Activated CD4-positive, alpha-beta T cell treated with anti-CD3 and anti-CD28 coated beads, Interleukin-2, Interleukin-6, amounts not matched to agents 100 ng/mL and 50 ng/mL, durations not matched to agents 16 hours and 8 hours (primary cell): ENCODE data around the gene GABRR2.
A peak's percentile ranks its signal among the peaks of the same experiment; 100 is the strongest.
"Not testable (repeated sequence)": the region's sequence is repeated elsewhere in the genome, so short reads cannot be mapped to it uniquely, and the experiment has no call there.

ENCODE experiments used
- DNase-seq: peaks from one replicate; pipeline ENCODE4 v3.0.0-alpha.2; 2020

The GABRR2 gene

GRCh38 chr6:89255417-89255816 lies 59.7 kb downstream of the GABRR2 start:
- DNase-seq: no peak

- DNase-seq: no peak
Observed at GRCh38 chr6:89254569-89254968, 60.5 kb downstream of the GABRR2 start.

- DNase-seq: no peak
Observed at GRCh38 chr6:89252907-89253306, 62.2 kb downstream of the GABRR2 start.

GRCh38 chr6:89251976-89252375 lies 63.1 kb downstream of the GABRR2 start:
- no peak for DNase-seq

GRCh38 chr6:89251170-89251569 lies 63.9 kb downstream of the GABRR2 start:
- DNase-seq: no peak

- DNase-seq: no peak
Observed at GRCh38 chr6:89250239-89250638, 64.9 kb downstream of the GABRR2 start.

GRCh38 chr6:89244241-89244985 lies 70.7 kb downstream of the GABRR2 start:
- no peak for DNase-seq

- DNase-seq: no peak
Observed at GRCh38 chr6:89243331-89243629, 71.8 kb downstream of the GABRR2 start.

- DNase-seq: peak; percentile 23
Observed at GRCh38 chr6:89242574-89243330, 72.3 kb downstream of the GABRR2 start.

- peak; percentile 33 for DNase-seq
Observed at GRCh38 chr6:89239338-89239737, 75.8 kb downstream of the GABRR2 start.

- DNase-seq: no peak
Observed at GRCh38 chr6:89237158-89237557, 77.9 kb downstream of the GABRR2 start.

GRCh38 chr6:89233605-89234004 lies 81.5 kb downstream of the GABRR2 start:
- DNase-seq: not testable (repeated sequence)

- no peak for DNase-seq
Observed at GRCh38 chr6:89222712-89223039, 92.4 kb downstream of the GABRR2 start.

GRCh38 chr6:89221971-89222711 lies 93.0 kb downstream of the GABRR2 start:
- DNase-seq: no peak

GRCh38 chr6:89221129-89221528 lies 94.0 kb downstream of the GABRR2 start:
- no peak for DNase-seq

GRCh38 chr6:89217299-89217910 lies 97.7 kb downstream of the GABRR2 start, which contains the start of gene GABRR1:
Gene GABRR1 (minus strand): TSS chr6:89217358. CDS start chr6:89217322, 36 bp downstream.
- no peak for DNase-seq

GRCh38 chr6:89216411-89216810 lies 98.7 kb downstream of the GABRR2 start:
- DNase-seq: no peak

- DNase-seq: no peak
Observed at GRCh38 chr6:89215391-89215790, 99.7 kb downstream of the GABRR2 start.

GRCh38 chr6:89214197-89214596 lies 100.9 kb downstream of the GABRR2 start:
- no peak for DNase-seq

- no peak for DNase-seq
Observed at GRCh38 chr6:89212472-89212871, 102.6 kb downstream of the GABRR2 start.

- DNase-seq: no peak
Observed at GRCh38 chr6:89209457-89209856, 105.6 kb downstream of the GABRR2 start.

- DNase-seq: no peak
Observed at GRCh38 chr6:89208551-89208950, 106.5 kb downstream of the GABRR2 start.
